Mammary epithelial cell (primary cell): ENCODE data around the gene CCT6B.
"Not testable (repeated sequence)": the region's sequence is repeated elsewhere in the genome, so short reads cannot be mapped to it uniquely, and the experiment has no call there.

Source experiments
- CTCF ChIP-seq, 2 donors: IDR thresholded peaks in 1 of 2; conservative IDR thresholded peaks in 1 of 2; 2 replicates each; pipeline ENCODE4 v1.5.1; 2011 to 2012; ENCODE audit warnings: inconsistent platforms in 2 of 2, low read length in 2 of 2, mild to moderate bottlenecking in 2 of 2, control low read depth in 1 of 2, low read depth in 1 of 2; ENCODE audit not compliant: insufficient read depth in 1 of 2; ENCODE audit errors: extremely low read depth in 1 of 2
- EZH2 ChIP-seq: IDR thresholded peaks from 2 replicates; pipeline ENCODE4 v1.6.1; 2012; ENCODE audit warnings: low read length, inconsistent platforms, borderline replicate concordance

GRCh38 chr17:34950780-34951179 lies 10.5 kb downstream of the CCT6B start:
- not testable (repeated sequence) for TF ChIP-seq CTCF (conservative IDR thresholded peaks at IDR 0.05 in 1 of 2, IDR thresholded peaks at IDR 0.05 in 1 of 2; ENCODE audit: extremely low read depth in 1 of 2, insufficient read depth in 1 of 2, low read depth in 1 of 2, low read length in 2 of 2); EZH2
